ENCODE data around the gene C2orf68. TPM values are rescaled to one million over a fixed set of nuclear protein-coding genes. Genes with fewer than 3 reads are reported as not detected.

Gene C2orf68
- total RNA-seq, 4 donors from 2014 or later, result 9.1 to 25.7 (median 16.7) TPM

DNA sequence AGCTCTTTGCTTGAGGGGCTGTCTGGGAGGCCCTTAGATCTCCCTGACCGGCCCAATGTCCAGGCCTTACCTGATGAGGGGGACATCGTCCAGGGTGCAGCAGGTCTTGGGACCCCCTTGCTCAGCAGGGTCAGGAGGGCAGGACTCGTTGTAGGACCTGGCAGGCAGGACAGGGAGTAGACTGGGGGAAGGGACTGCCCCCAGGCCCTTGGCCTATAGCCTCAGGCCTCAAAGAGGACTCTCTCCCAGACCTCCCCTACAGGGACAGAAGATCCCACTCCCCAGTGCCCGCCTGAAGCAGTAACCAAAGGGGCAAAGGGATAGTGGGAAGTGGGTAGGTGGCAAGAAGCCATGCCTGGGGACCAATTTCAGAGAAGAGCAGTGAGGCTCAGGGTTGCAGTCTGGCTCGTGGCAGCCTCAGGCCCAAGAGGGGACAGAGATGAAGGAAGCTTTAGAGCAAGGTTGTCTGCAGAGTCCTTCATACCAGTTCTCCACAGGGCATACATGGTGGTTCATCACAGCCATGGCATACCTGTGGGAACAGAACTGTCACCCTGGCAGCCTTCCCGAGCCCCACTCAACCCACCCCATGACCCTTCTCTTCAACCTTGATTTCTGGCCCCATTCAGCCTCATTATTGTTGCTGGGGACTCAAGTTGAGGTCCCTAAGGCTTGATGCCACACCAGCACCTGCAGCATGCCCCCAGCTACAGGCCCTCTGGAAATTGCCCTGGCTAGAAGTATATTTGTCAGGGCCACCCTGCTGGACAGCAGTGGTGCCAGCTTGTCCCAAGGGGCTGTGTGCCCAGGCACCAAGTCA lies 10.7 kb downstream of the C2orf68 start:
- Histone ChIP-seq H3K36me3 (peaks cover 15 to 46% (median 44%) of the 10 kb centered on the region in 4 donors), H3K27ac (replicated peaks in 1 of 4) (peak overlapping the region; percentile 88 to 95 (median 92)), H3K9me3 (no peaks in the 10 kb centered on the region), H3K27me3 (no peaks in the 10 kb centered on the region), H3K4me1 (peaks cover 51 to 73% (median 66%) of the 10 kb centered on the region in 4 donors), H3K4me3 (peak overlapping the region; percentile 74 to 95 (median 84))
- intact Hi-C loops (cut with DNase I), result loop anchor here (5.0 kb wide), 1 partner anchor 169 kb away; no protein-coding TSS in a partner anchor
- TF ChIP-seq, protein P1, sequence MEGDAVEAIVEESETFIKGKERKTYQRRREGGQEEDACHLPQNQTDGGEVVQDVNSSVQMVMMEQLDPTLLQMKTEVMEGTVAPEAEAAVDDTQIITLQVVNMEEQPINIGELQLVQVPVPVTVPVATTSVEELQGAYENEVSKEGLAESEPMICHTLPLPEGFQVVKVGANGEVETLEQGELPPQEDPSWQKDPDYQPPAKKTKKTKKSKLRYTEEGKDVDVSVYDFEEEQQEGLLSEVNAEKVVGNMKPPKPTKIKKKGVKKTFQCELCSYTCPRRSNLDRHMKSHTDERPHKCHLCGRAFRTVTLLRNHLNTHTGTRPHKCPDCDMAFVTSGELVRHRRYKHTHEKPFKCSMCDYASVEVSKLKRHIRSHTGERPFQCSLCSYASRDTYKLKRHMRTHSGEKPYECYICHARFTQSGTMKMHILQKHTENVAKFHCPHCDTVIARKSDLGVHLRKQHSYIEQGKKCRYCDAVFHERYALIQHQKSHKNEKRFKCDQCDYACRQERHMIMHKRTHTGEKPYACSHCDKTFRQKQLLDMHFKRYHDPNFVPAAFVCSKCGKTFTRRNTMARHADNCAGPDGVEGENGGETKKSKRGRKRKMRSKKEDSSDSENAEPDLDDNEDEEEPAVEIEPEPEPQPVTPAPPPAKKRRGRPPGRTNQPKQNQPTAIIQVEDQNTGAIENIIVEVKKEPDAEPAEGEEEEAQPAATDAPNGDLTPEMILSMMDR (IDR thresholded peaks at IDR 0.05), result no peak
- TF ChIP-seq EP300 (IDR thresholded peaks at IDR 0.05) (no peak), POLR2AphosphoS5 (IDR thresholded peaks at IDR 0.05) (no peak), POLR2A (IDR thresholded peaks at IDR 0.05; ENCODE audit: low read depth) (no peak)
- WGBS, result 63% methylated on average over 4 of the region's 6 CpGs
- DNase-seq (ENCODE audit: extremely low spot score), result no peak

DNA sequence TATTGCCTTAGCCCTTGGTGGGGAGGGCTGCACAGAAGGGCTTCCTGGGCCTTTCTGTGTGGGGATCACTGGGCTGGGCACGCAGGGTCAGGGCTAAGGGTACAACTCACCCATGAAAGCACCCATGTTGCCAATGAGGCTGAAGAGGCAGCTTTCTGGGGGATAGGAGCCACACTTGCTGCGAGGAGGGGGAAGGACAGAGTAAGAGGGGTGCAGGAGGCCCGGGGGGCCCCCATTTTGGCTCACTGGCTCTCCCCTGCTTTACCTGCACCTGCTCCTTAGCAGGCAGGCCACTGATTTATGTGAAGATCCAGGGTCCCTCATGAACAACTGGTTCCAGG lies 11.7 kb downstream of the C2orf68 start:
- 100% methylated on average over 1 of the region's 3 CpGs for WGBS
- H3K4me3 ChIP-seq, result no peak overlapping the region
- no peak for TF ChIP-seq POLR2A (IDR thresholded peaks at IDR 0.05; ENCODE audit: low read depth)
- no peaks in the 10 kb centered on the region for H3K27me3 ChIP-seq
- no peak for DNase-seq (ENCODE audit: extremely low spot score)
- H3K4me1 ChIP-seq, result peaks cover 43 to 67% (median 59%) of the 10 kb centered on the region in 4 donors
- H3K36me3 ChIP-seq, result peaks cover 15 to 46% (median 44%) of the 10 kb centered on the region in 4 donors
- intact Hi-C loops (cut with DNase I), result loop anchor here (5.0 kb wide), 1 partner anchor 168 kb away; no protein-coding TSS in a partner anchor
- H3K27ac ChIP-seq (replicated peaks in 1 of 4), result peak overlapping the region in 1 of 4 donors; percentile 88
- H3K9me3 ChIP-seq, result no peaks in the 10 kb centered on the region

DNA sequence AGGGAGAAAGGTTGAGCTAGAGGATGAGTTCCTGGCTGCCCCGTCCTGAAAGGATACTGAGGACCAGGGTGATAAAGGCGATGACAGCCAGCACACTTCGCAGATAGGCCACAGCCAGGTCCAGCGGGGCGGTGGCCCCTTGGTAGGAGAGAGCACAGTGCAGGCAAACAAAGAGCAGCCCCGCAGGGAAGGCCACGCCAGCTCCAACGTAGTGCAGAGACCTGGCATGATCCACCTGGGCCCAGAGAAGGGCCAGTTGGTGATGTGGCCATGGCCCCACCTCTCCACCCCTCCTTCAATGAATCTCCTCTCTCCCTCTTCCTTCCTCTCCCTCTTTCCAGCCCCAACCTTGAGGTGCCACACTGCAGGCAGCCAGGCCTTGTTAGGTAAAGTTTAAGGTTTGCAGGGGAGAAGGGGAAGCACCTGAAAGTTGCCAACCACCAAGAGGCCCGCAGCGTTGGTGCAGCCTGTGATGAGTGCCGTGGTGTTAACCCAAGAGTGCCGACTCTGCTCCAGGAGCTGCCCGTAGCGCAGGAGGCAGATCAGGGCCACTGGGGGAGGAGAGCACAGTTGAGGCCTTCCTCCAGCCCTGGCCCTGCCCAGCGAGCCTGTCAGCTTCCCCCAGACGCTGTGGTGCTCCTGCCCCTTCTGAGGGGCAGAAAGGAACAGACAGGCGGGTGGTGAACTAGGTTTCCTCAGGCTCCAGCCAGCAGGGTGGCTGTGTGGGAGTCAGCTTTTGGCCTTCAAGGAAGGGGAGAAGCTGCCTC lies 12.2 kb downstream of the C2orf68 start:
- intact Hi-C loops (cut with DNase I), result loop anchor here (5.0 kb wide), 2 partner anchors 37 to 167 kb away; partner anchors contain the start of gene GGCX
- Histone ChIP-seq H3K4me3 (no peak overlapping the region), H3K36me3 (peaks cover 15 to 46% (median 44%) of the 10 kb centered on the region in 4 donors), H3K27ac (replicated peaks in 1 of 4) (peak overlapping the region in 1 of 4 donors; percentile 88), H3K9me3 (no peaks in the 10 kb centered on the region), H3K4me1 (peaks cover 42 to 67% (median 59%) of the 10 kb centered on the region in 4 donors), H3K27me3 (no peaks in the 10 kb centered on the region)
- no peak for DNase-seq (ENCODE audit: extremely low spot score)
- no peak for TF ChIP-seq EP300 (IDR thresholded peaks at IDR 0.05)
- no peak for TF ChIP-seq POLR2AphosphoS5 (IDR thresholded peaks at IDR 0.05)
- no peak for TF ChIP-seq POLR2A (IDR thresholded peaks at IDR 0.05; ENCODE audit: low read depth)
- TF ChIP-seq, protein P1 (IDR thresholded peaks at IDR 0.05), result no peak
- 76% methylated on average over 16 of the region's 17 CpGs for WGBS

GRCh38 chr2:85598594-85599340 lies 13.1 kb downstream of the C2orf68 start:
- Histone ChIP-seq H3K27me3 (no peaks in the 10 kb centered on the region), H3K36me3 (peaks cover 15 to 46% (median 44%) of the 10 kb centered on the region in 4 donors), H3K27ac (replicated peaks in 1 of 4) (no peak overlapping the region), H3K4me3 (no peak overlapping the region), H3K4me1 (peaks cover 40 to 67% (median 58%) of the 10 kb centered on the region in 4 donors), H3K9me3 (no peaks in the 10 kb centered on the region)
- DNase-seq (ENCODE audit: extremely low spot score), result no peak
- TF ChIP-seq, protein P1 (IDR thresholded peaks at IDR 0.05), result no peak
- TF ChIP-seq EP300 (IDR thresholded peaks at IDR 0.05) (no peak), POLR2A (IDR thresholded peaks at IDR 0.05; ENCODE audit: low read depth) (no peak), POLR2AphosphoS5 (IDR thresholded peaks at IDR 0.05) (no peak)
- intact Hi-C loops (cut with DNase I), result loop anchor here (5.0 kb wide), 1 partner anchor 36 kb away; the partner anchor contains the start of gene GGCX
- WGBS, result 85% methylated on average over 13 of the region's 14 CpGs
